Astrocyte (in vitro differentiated cells and primary cell): ENCODE results near the gene SCRN2.

Experiments used
- CTCF ChIP-seq: IDR thresholded peaks from 2 replicates; pipeline ENCODE4 v1.5.1; 2011; ENCODE audit warnings: low read depth, mild to moderate bottlenecking, inconsistent platforms, low read length, moderate library complexity; ENCODE audit not compliant: insufficient read depth
- EZH2 ChIP-seq: IDR thresholded peaks from 2 replicates; pipeline ENCODE4 v1.6.1; 2012; ENCODE audit warnings: mild to moderate bottlenecking, low read length, inconsistent platforms; ENCODE audit not compliant: insufficient read depth

GRCh38 chr17:47855737-47856136 is 14.7 kb upstream of the SCRN2 start:
- TF ChIP-seq CTCF (no peak), EZH2 (no peak)
